HG02610 (cell line): ENCODE data around the gene PACSIN1.

Source experiments
- ATAC-seq: cut with Tn5 transposase; IDR thresholded peaks from one replicate; pipeline ENCODE4 v1.9.1; 2021; ENCODE audit warnings: mild to moderate bottlenecking, moderate library complexity; ENCODE audit not compliant: unreplicated experiment

Gene PACSIN1

GRCh38 chr6:34514112-34514511 is 48.2 kb downstream of the PACSIN1 start:
- no peak for ATAC-seq

GRCh38 chr6:34514593-34515472 is 49.0 kb downstream of the PACSIN1 start:
- no peak for ATAC-seq

- ATAC-seq = no peak
Measured at GRCh38 chr6:34515473-34516387, 49.9 kb downstream of the PACSIN1 start.

- ATAC-seq = no peak
Measured at GRCh38 chr6:34516391-34517324, 50.8 kb downstream of the PACSIN1 start.

- no peak for ATAC-seq
Measured at GRCh38 chr6:34517461-34517881, 51.6 kb downstream of the PACSIN1 start.

GRCh38 chr6:34517966-34518365 is 52.1 kb downstream of the PACSIN1 start:
- ATAC-seq = no peak

- ATAC-seq = no peak
Measured at GRCh38 chr6:34518669-34519365, 52.9 kb downstream of the PACSIN1 start.

GRCh38 chr6:34519971-34520644 is 54.2 kb downstream of the PACSIN1 start:
- ATAC-seq = no peak

- no peak for ATAC-seq
Measured at GRCh38 chr6:34520645-34521462, 55.0 kb downstream of the PACSIN1 start.

GRCh38 chr6:34521463-34522285 is 55.8 kb downstream of the PACSIN1 start:
- no peak for ATAC-seq

- ATAC-seq = no peak
Measured at GRCh38 chr6:34522761-34523160, 56.9 kb downstream of the PACSIN1 start.

GRCh38 chr6:34523441-34524206 is 57.7 kb downstream of the PACSIN1 start:
- no peak for ATAC-seq

GRCh38 chr6:34524499-34524898 is 58.6 kb downstream of the PACSIN1 start:
- no peak for ATAC-seq

GRCh38 chr6:34524971-34525370 is 59.1 kb downstream of the PACSIN1 start:
- no peak for ATAC-seq

- ATAC-seq = no peak
Measured at GRCh38 chr6:34525431-34526175, 59.7 kb downstream of the PACSIN1 start.

- no peak for ATAC-seq
Measured at GRCh38 chr6:34526241-34526972, 60.5 kb downstream of the PACSIN1 start.
